NCI-H1105 (cell line): Measurements from ENCODE around the gene TGIF1.
"Not testable (repeated sequence)": the region's sequence is repeated elsewhere in the genome, so short reads cannot be mapped to it uniquely, and the experiment has no call there.

ENCODE experiments used
- DNase-seq: peaks from one replicate; lab custom pipeline; 2025; lab: John Stamatoyannopoulos, UW

Gene TGIF1

GRCh38 chr18:3450012-3450798 is at the start of gene TGIF1:
Gene TGIF1 (plus strand): TSS chr18:3450172. CDS start chr18:3450490, 318 bp downstream.
- no peak for DNase-seq

- no peak for DNase-seq
Observed at GRCh38 chr18:3400567-3401296, 49.2 kb upstream of the TGIF1 start.

GRCh38 chr18:3401669-3402620 is 48.0 kb upstream of the TGIF1 start:
- DNase-seq, result no peak

GRCh38 chr18:3402982-3403451 is 47.0 kb upstream of the TGIF1 start:
- DNase-seq, result no peak

- no peak for DNase-seq
Observed at GRCh38 chr18:3405713-3406112, 44.3 kb upstream of the TGIF1 start.

GRCh38 chr18:3408107-3408506 is 41.9 kb upstream of the TGIF1 start:
- no peak for DNase-seq

- no peak for DNase-seq
Observed at GRCh38 chr18:3409811-3410210, 40.2 kb upstream of the TGIF1 start.

- no peak for DNase-seq
Observed at GRCh38 chr18:3410273-3410672, 39.7 kb upstream of the TGIF1 start.

GRCh38 chr18:3410876-3411275 is 39.1 kb upstream of the TGIF1 start:
- DNase-seq, result not testable (repeated sequence)

- DNase-seq, result no peak
Observed at GRCh38 chr18:3411327-3411726, 38.6 kb upstream of the TGIF1 start.

GRCh38 chr18:3411854-3412268 is 38.1 kb upstream of the TGIF1 start:
- DNase-seq, result no peak

GRCh38 chr18:3412528-3412927 is 37.4 kb upstream of the TGIF1 start:
- DNase-seq, result not testable (repeated sequence)

GRCh38 chr18:3415110-3415509 is 34.9 kb upstream of the TGIF1 start:
- DNase-seq, result no peak

- DNase-seq, result no peak
Observed at GRCh38 chr18:3418083-3418482, 31.9 kb upstream of the TGIF1 start.

- DNase-seq, result no peak
Observed at GRCh38 chr18:3420919-3421279, 29.1 kb upstream of the TGIF1 start.

- no peak for DNase-seq
Observed at GRCh38 chr18:3422905-3423304, 27.1 kb upstream of the TGIF1 start.

- DNase-seq, result no peak
Observed at GRCh38 chr18:3424280-3424890, 25.6 kb upstream of the TGIF1 start.

- DNase-seq, result no peak
Observed at GRCh38 chr18:3425030-3425429, 24.9 kb upstream of the TGIF1 start.

- no peak for DNase-seq
Observed at GRCh38 chr18:3425446-3425845, 24.5 kb upstream of the TGIF1 start.

- DNase-seq, result no peak
Observed at GRCh38 chr18:3426074-3426473, 23.9 kb upstream of the TGIF1 start.

- no peak for DNase-seq
Observed at GRCh38 chr18:3427944-3428343, 22.0 kb upstream of the TGIF1 start.

GRCh38 chr18:3429121-3429520 is 20.9 kb upstream of the TGIF1 start:
- no peak for DNase-seq
